C4-2B (cell line): ENCODE data around the gene EMID1.
A peak's percentile ranks its signal among the peaks of the same experiment; 100 is the strongest.

Experiments
- H3K27ac ChIP-seq: fragments of 450-650 bp; 2 replicates; pipeline ENCODE4 v1.5.1; 2017
- CTCF ChIP-seq: fragments of 450-650 bp; conservative IDR thresholded peaks from 2 replicates; pipeline ENCODE4 v1.5.1; 2017; ENCODE audit warnings: mild to moderate bottlenecking
- ZFX ChIP-seq: fragments of 450-650 bp; IDR thresholded peaks from 2 replicates; pipeline ENCODE4 v1.6.1; 2017

EMID1 gene

GRCh38 chr22:29298641-29299040 is 92.9 kb downstream of the EMID1 start:
- no peak overlapping the region for H3K27ac ChIP-seq
- TF ChIP-seq ZFX (no peak), CTCF (no peak)

GRCh38 chr22:29299136-29299900 is 93.6 kb downstream of the EMID1 start:
- no peak for TF ChIP-seq CTCF
- no peak for TF ChIP-seq ZFX
- no peak overlapping the region for H3K27ac ChIP-seq

- TF ChIP-seq CTCF = no peak
- no peak for TF ChIP-seq ZFX
- no peak overlapping the region for H3K27ac ChIP-seq
Observed at GRCh38 chr22:29300467-29300806, 94.7 kb downstream of the EMID1 start.

GRCh38 chr22:29300807-29301601 is 95.3 kb downstream of the EMID1 start:
- no peak overlapping the region for H3K27ac ChIP-seq
- TF ChIP-seq ZFX = no peak
- no peak for TF ChIP-seq CTCF

GRCh38 chr22:29301716-29302401 is 96.2 kb downstream of the EMID1 start:
- no peak for TF ChIP-seq ZFX
- no peak for TF ChIP-seq CTCF
- peak overlapping the region; percentile 48 for H3K27ac ChIP-seq

- TF ChIP-seq CTCF = no peak
- no peak for TF ChIP-seq ZFX
- peak overlapping the region; percentile 48 for H3K27ac ChIP-seq
Observed at GRCh38 chr22:29302402-29302680, 96.6 kb downstream of the EMID1 start.
